H1 (cell line): ENCODE data around the gene ARID1B. TPM values are rescaled to one million over a fixed set of nuclear protein-coding genes. Genes with fewer than 3 reads are reported as not detected.
A peak's percentile ranks its signal among the peaks of the same experiment; 100 is the strongest.

Experiments
- CTCF ChIA-PET: fragments of 300-600 bp; sonication (Branson Sonifier 250); formaldehyde crosslinking; loops from one replicate; lab custom pipeline; 2021; ENCODE audit not compliant: partially characterized antibody; lab: Charles Lee
- POLR2A ChIA-PET: fragments of 300-600 bp; sonication (Branson Sonifier 250); formaldehyde crosslinking; loops from one replicate; lab custom pipeline; 2021; ENCODE audit warnings: inconsistent platforms; ENCODE audit not compliant: partially characterized antibody; lab: Charles Lee
- DNase-seq, 2 experiments: peaks; one replicate each; pipeline versions ENCODE4 v3.0.0 to v3.0.0-alpha.2; 2010 to 2022; ENCODE audit warnings: low spot score in 2 of 2, low read depth in 1 of 2, mixed read lengths in 1 of 2
- FAIRE-seq: peaks from 2 replicates; lab custom pipeline; 2011; peaks lifted over from hg19 to GRCh38; lab: Jason Lieb, UNC
- H2AFZ ChIP-seq: 2 replicates; pipeline ENCODE4 v1.8.1; 2012; ENCODE audit warnings: low read length, inconsistent platforms
- H2AK5ac ChIP-seq: 2 replicates; pipeline ENCODE4 v1.6.1; 2013; ENCODE audit warnings: low read depth, low read length
- H2BK120ac ChIP-seq: replicated peaks from 2 replicates; pipeline ENCODE3; 2013; ENCODE audit warnings: low read depth, low read length, inconsistent platforms
- H2BK12ac ChIP-seq: 2 replicates; pipeline ENCODE4 v1.6.1; 2013; ENCODE audit warnings: low read depth, low read length
- H2BK15ac ChIP-seq: 2 replicates; pipeline ENCODE4 v1.6.1; 2013; ENCODE audit warnings: low read length
- H2BK20ac ChIP-seq: 2 replicates; pipeline ENCODE4 v1.6.1; 2013; ENCODE audit warnings: low read length
- H2BK5ac ChIP-seq: 2 replicates; pipeline ENCODE4 v1.6.1; 2013; ENCODE audit warnings: low read depth, low read length
- H3K14ac ChIP-seq: 2 replicates; pipeline ENCODE4 v1.6.1; 2013; ENCODE audit warnings: inconsistent platforms; ENCODE audit not compliant: insufficient read length
- H3K18ac ChIP-seq: 2 replicates; pipeline ENCODE4 v1.6.1; 2013; ENCODE audit warnings: low read length; ENCODE audit errors: extremely low read depth
- H3K23ac ChIP-seq: 2 replicates; pipeline ENCODE4 v1.6.1; 2013; ENCODE audit warnings: inconsistent platforms; ENCODE audit not compliant: insufficient read length
- H3K23me2 ChIP-seq: 2 replicates; pipeline ENCODE4 v1.6.1; 2013; ENCODE audit warnings: low read depth, low read length
- H3K27ac ChIP-seq: 2 replicates; pipeline ENCODE4 v1.6.1; 2011; ENCODE audit warnings: low read depth, low read length, inconsistent platforms
- H3K27me3 ChIP-seq, 4 experiments: replicated peaks in 1 of 4; 1 replicate in 1 of 4; 2 replicates in 3 of 4; pipeline versions ENCODE4 v1.6.1 to v1.8.1; 2011 to 2013; ENCODE audit warnings: low read length in 3 of 4, mild to moderate bottlenecking in 3 of 4, inconsistent platforms in 2 of 4, mixed read lengths in 2 of 4, moderate library complexity in 1 of 4; ENCODE audit not compliant: control insufficient read depth in 3 of 4, insufficient read depth in 3 of 4; ENCODE audit errors: extremely low read depth in 1 of 4
- H3K36me3 ChIP-seq, 4 experiments: 2 replicates each; pipeline versions ENCODE4 v1.6.1 to v1.8.1; 2011 to 2013; ENCODE audit warnings: mild to moderate bottlenecking in 4 of 4, low read length in 3 of 4, moderate library complexity in 2 of 4, control low read depth in 1 of 4, inconsistent platforms in 1 of 4; ENCODE audit not compliant: insufficient read depth in 4 of 4, control insufficient read depth in 2 of 4
- H3K4ac ChIP-seq: replicated peaks from 2 replicates; pipeline ENCODE3; 2013; ENCODE audit warnings: low read length, low read depth, mixed read lengths, inconsistent platforms; ENCODE audit not compliant: insufficient read length
- H3K4me1 ChIP-seq, 4 experiments: replicated peaks in 1 of 4; 1 replicate in 1 of 4; 2 replicates in 3 of 4; pipeline versions ENCODE4 v1.6.1 to v1.8.1; 2011 to 2013; ENCODE audit warnings: low read length in 3 of 4, inconsistent platforms in 2 of 4, mixed read lengths in 1 of 4; ENCODE audit not compliant: insufficient read depth in 4 of 4, control insufficient read depth in 3 of 4
- H3K4me2 ChIP-seq, 2 experiments: 2 replicates each; pipeline versions ENCODE4 v1.6.1 to v1.8.1; 2011 to 2013; ENCODE audit warnings: low read depth in 2 of 2, low read length in 2 of 2, control low read depth in 1 of 2, inconsistent platforms in 1 of 2, mild to moderate bottlenecking in 1 of 2; ENCODE audit not compliant: insufficient read depth in 1 of 2
- H3K4me3 ChIP-seq, 4 experiments: fragments of 200-600, 300-600 bp in 1 of 4; sonication (generic), shearing (Covaris generic), sonication (Bioruptor Twin) in 1 of 4; 2 replicates each; pipeline versions ENCODE4 v1.5.1 to v1.8.1; 2011 to 2016; ENCODE audit warnings: low read length in 4 of 4, low read depth in 3 of 4, control low read depth in 2 of 4, inconsistent platforms in 2 of 4, mild to moderate bottlenecking in 2 of 4, mixed read lengths in 1 of 4, moderate library complexity in 1 of 4; ENCODE audit not compliant: insufficient read depth in 2 of 4; ENCODE audit errors: extremely low read depth in 1 of 4
- H3K56ac ChIP-seq: replicated peaks from 2 replicates; pipeline ENCODE3; 2013; ENCODE audit warnings: low read depth, mild to moderate bottlenecking, mixed read lengths, low read length, inconsistent platforms; ENCODE audit not compliant: insufficient read length
- H3K79me1 ChIP-seq: 2 replicates; pipeline ENCODE4 v1.6.1; 2013; ENCODE audit warnings: low read depth, low read length, control low read depth
- H3K79me2 ChIP-seq, 2 experiments: 2 replicates each; pipeline versions ENCODE4 v1.6.1 to v1.8.1; 2012 to 2013; ENCODE audit warnings: low read length in 2 of 2, mild to moderate bottlenecking in 2 of 2, inconsistent platforms in 1 of 2; ENCODE audit not compliant: insufficient read depth in 2 of 2, control insufficient read depth in 1 of 2
- H3K9ac ChIP-seq, 4 experiments: replicated peaks in 1 of 4; 1 replicate in 1 of 4; 2 replicates in 3 of 4; pipeline versions ENCODE4 v1.6.1 to v1.8.1; 2011 to 2013; ENCODE audit warnings: low read depth in 3 of 4, low read length in 3 of 4, control low read depth in 2 of 4, mild to moderate bottlenecking in 2 of 4, moderate library complexity in 2 of 4, inconsistent platforms in 1 of 4; ENCODE audit errors: extremely low read depth in 1 of 4
- H3K9me3 ChIP-seq, 2 experiments: 2 replicates each; pipeline versions ENCODE4 v1.6.1 to v1.8.1; 2012 to 2013; ENCODE audit warnings: mild to moderate bottlenecking in 2 of 2, moderate library complexity in 2 of 2, control low read depth in 1 of 2, inconsistent platforms in 1 of 2, low read depth in 1 of 2, low read length in 1 of 2, mixed read lengths in 1 of 2; ENCODE audit not compliant: insufficient read depth in 2 of 2
- H4K20me1 ChIP-seq, 2 experiments: replicated peaks in 1 of 2; 2 replicates each; pipeline versions ENCODE3 to v1.8.1; 2011 to 2013; ENCODE audit warnings: inconsistent platforms in 2 of 2, low read length in 2 of 2, mild to moderate bottlenecking in 1 of 2; ENCODE audit not compliant: insufficient read depth in 2 of 2, control insufficient read depth in 1 of 2
- H4K5ac ChIP-seq: 2 replicates; pipeline ENCODE4 v1.6.1; 2013; ENCODE audit warnings: low read length, low read depth, mixed read lengths, inconsistent platforms; ENCODE audit not compliant: insufficient read length
- H4K8ac ChIP-seq: 2 replicates; pipeline ENCODE4 v1.8.0; 2013; ENCODE audit warnings: mild to moderate bottlenecking, moderate library complexity, low read length, inconsistent platforms; ENCODE audit not compliant: insufficient read depth; ENCODE audit errors: extremely low read depth
- H4K91ac ChIP-seq: replicated peaks from 2 replicates; pipeline ENCODE3; 2013; ENCODE audit warnings: low read length, mixed read lengths, inconsistent platforms; ENCODE audit not compliant: insufficient read length
- BACH1 ChIP-seq: IDR thresholded peaks from 2 replicates; pipeline ENCODE4 v1.6.1; 2012; ENCODE audit warnings: low read length, improper control_type of control experiment
- BCL11A ChIP-seq, 2 experiments: IDR thresholded peaks; one replicate each; pipeline ENCODE4 v1.6.1; 2011; ENCODE audit warnings: low read depth in 2 of 2, low read length in 2 of 2, mild to moderate bottlenecking in 2 of 2
- FOSL1 ChIP-seq: IDR thresholded peaks from 2 replicates; pipeline ENCODE4 v1.6.1; 2011; ENCODE audit warnings: mild to moderate bottlenecking, low read depth, low read length, moderate library complexity; ENCODE audit not compliant: insufficient read depth
- HDAC2 ChIP-seq, 2 experiments: fragments of 300-600 bp in 1 of 2; sonication (generic) in 1 of 2; IDR thresholded peaks; 2 replicates each; pipeline ENCODE4 v1.6.1; 2011 to 2012; ENCODE audit warnings: low read depth in 2 of 2, low read length in 2 of 2, mild to moderate bottlenecking in 2 of 2, moderate library complexity in 2 of 2, borderline replicate concordance in 1 of 2, inconsistent platforms in 1 of 2
- PHF8 ChIP-seq: fragments of 200-600 bp; sonication (generic); conservative IDR thresholded peaks from 2 replicates; pipeline ENCODE4 v1.7.1; 2012; ENCODE audit warnings: low read depth, mild to moderate bottlenecking, inconsistent platforms, low read length, moderate library complexity
- SP1 ChIP-seq: IDR thresholded peaks from 2 replicates; pipeline ENCODE4 v1.6.1; 2011; ENCODE audit warnings: low read depth, low read length
- SP2 ChIP-seq: IDR thresholded peaks from 2 replicates; pipeline ENCODE4 v1.6.1; 2012; ENCODE audit warnings: mild to moderate bottlenecking, low read length, inconsistent platforms
- SP4 ChIP-seq: IDR thresholded peaks from 2 replicates; pipeline ENCODE4 v1.6.1; 2012; ENCODE audit warnings: low read length, inconsistent platforms
- SRF ChIP-seq: IDR thresholded peaks from 2 replicates; pipeline ENCODE4 v1.6.1; 2011; ENCODE audit warnings: mild to moderate bottlenecking, low read depth, low read length, moderate library complexity
- WGBS, 2 experiments: shearing (Covaris generic) in 1 of 2; methylation state at CpG; one replicate each; pipeline versions ENCODE4 v1.1.6 to v1.1.7; 2013 to 2015; ENCODE audit warnings: low lambda C conversion rate in 2 of 2, mixed read lengths in 2 of 2, inconsistent platforms in 1 of 2, low coverage in 1 of 2, missing lambda C conversion rate in 1 of 2; ENCODE audit not compliant: insufficient replicate concordance in 2 of 2, insufficient coverage in 1 of 2, insufficient read length in 1 of 2; ENCODE audit errors: extremely low coverage in 1 of 2, missing lambda C conversion rate in 1 of 2; 5-methylcytosine and 5-hydroxymethylcytosine counted together
- polyA plus RNA-seq, 7 experiments: library from polyadenylated mRNA; depleted of rRNA in 3 of 7; stranded (reverse) in 5 of 7; unstranded in 2 of 7; fragments of >200 nt in 5 of 7; fragments of 200-250 nt in 2 of 7; gene quantifications; 1 replicate in 5 of 7; 2 replicates in 1 of 7; 4 replicates in 1 of 7; pipeline versions ENCODE4 v1.2.1 to v1.2.3, GENCODE V29; 2011 to 2013; ENCODE audit warnings: missing spikeins in 2 of 7, mixed read lengths in 2 of 7
- total RNA-seq: library from RNA; stranded (reverse); fragmentation: NEBNext Ultra II Directional; extraction: Animal tissue kit (Norgen Biotek cat#: 25700); gene quantifications from 2 replicates; pipeline ENCODE4 v1.2.1, GENCODE V29; 2021

Gene ARID1B
- total and polyA plus RNA-seq, 2 of the 8 experiments (the other 6 are each of a cell fraction or from before 2014, with no cell fraction given): 24.3 to 70.3 TPM

GRCh38 chr6:156839591-156840001, 62.4 kb downstream of the ARID1B start:
- Histone ChIP-seq H2BK15ac (no peak overlapping the region), H3K9ac (no peak overlapping the region), H3K4me1 (peaks cover 1 to 28% (median 17%) of the 10 kb centered on the region in 4 experiments; a peak in 5 of 7 replicates), H2BK12ac (no peak overlapping the region), H3K27ac (no peak overlapping the region; the same call in 1 of the 2 replicates), H3K14ac (no peak overlapping the region), H2BK120ac (no peak overlapping the region), H3K36me3 (peaks cover 0 to 3% (median 0%) of the 10 kb centered on the region in 4 experiments; a peak in 1 of 8 replicates), H3K4ac (no peak overlapping the region), H2AFZ (no peak overlapping the region), H3K18ac (no peak overlapping the region), H3K27me3 (no peaks in the 10 kb centered on the region), H3K79me1 (peaks cover 9% of the 10 kb centered on the region), H4K20me1 (peaks cover 9 to 13% of the 10 kb centered on the region in 2 experiments), H2BK5ac (no peak overlapping the region), H4K5ac (no peak overlapping the region), H3K23ac (no peak overlapping the region), H3K79me2 (peaks cover 15 to 97% of the 10 kb centered on the region in 2 experiments; a peak in 3 of 4 replicates), H3K56ac (no peak overlapping the region), H3K9me3 (no peaks in the 10 kb centered on the region), H4K91ac (no peak overlapping the region), H3K4me3 (no peak overlapping the region), H3K23me2 (no peaks in the 10 kb centered on the region), H2AK5ac (0 out of 2 replicates have a peak overlapping the region, but pooled peaks have one; percentile 68), H4K8ac (no peak overlapping the region), H3K4me2 (no peak overlapping the region), H2BK20ac (no peak overlapping the region)
- WGBS, 2 experiments: 81% methylated on average over 9 of the region's 9 CpGs; no CpG with 5 or more reads in 1 of the 2 experiments
- POLR2A ChIA-PET: interaction anchor here (1.0 to 1.5 kb wide), 3 partner anchors 12 to 20 kb away, joined by 3 to 7 read pairs (median 3); no protein-coding TSS in a partner anchor
- DNase-seq: no peak
- CTCF ChIA-PET: interaction anchor here (0.6 to 1.4 kb wide), 3 partner anchors 11 to 54 kb away, joined by 3 read pairs; no protein-coding TSS in a partner anchor
- no peak for FAIRE-seq
- TF ChIP-seq SP1 (no peak), SP2 (no peak), PHF8 (no peak), FOSL1 (no peak), BCL11A (IDR thresholded peaks at IDR 0.05; ENCODE audit: low read depth in 2 of 2, low read length in 2 of 2) (no peak), HDAC2 (IDR thresholded peaks at IDR 0.05; ENCODE audit: borderline replicate concordance in 1 of 2, low read depth in 2 of 2, low read length in 2 of 2) (no peak), SP4 (no peak), SRF (no peak), BACH1 (no peak)
